Hepatocyte (in vitro differentiated cells): Measurements from ENCODE around the gene CALD1. TPM values are rescaled to one million over a fixed set of nuclear protein-coding genes. Genes with fewer than 3 reads are reported as not detected.

ENCODE experiments used
- DNase-seq: peaks from one replicate; pipeline ENCODE4 v3.0.0-alpha.2; 2016; ENCODE audit warnings: low spot score
- H2AFZ ChIP-seq: fragments of 200-600 bp; sonication (generic); 2 replicates; pipeline ENCODE4 v1.6.0; 2016; ENCODE audit warnings: antibody characterized with exemption, mild to moderate bottlenecking
- H3K27ac ChIP-seq: fragments of 200-600 bp; sonication (generic); 2 replicates; pipeline ENCODE4 v1.5.1; 2016; ENCODE audit warnings: mild to moderate bottlenecking
- H3K27me3 ChIP-seq: fragments of 200-600 bp; sonication (generic); 2 replicates; pipeline ENCODE4 v1.6.1; 2016
- H3K36me3 ChIP-seq: fragments of 200-600 bp; sonication (generic); replicated peaks from 2 replicates; pipeline ENCODE4 v1.5.1; 2016; ENCODE audit warnings: low read depth; ENCODE audit not compliant: insufficient read depth
- H3K4me1 ChIP-seq: fragments of 200-600 bp; sonication (generic); 2 replicates; pipeline ENCODE4 v1.5.1; 2016; ENCODE audit warnings: mild to moderate bottlenecking, moderate library complexity; ENCODE audit not compliant: insufficient read depth
- H3K4me2 ChIP-seq: fragments of 200-600 bp; sonication (generic); 2 replicates; pipeline ENCODE4 v1.6.0; 2016
- H3K4me3 ChIP-seq: fragments of 200-600 bp; sonication (generic); 2 replicates; pipeline ENCODE4 v1.5.1; 2016; ENCODE audit warnings: mild to moderate bottlenecking
- H3K79me2 ChIP-seq: fragments of 200-600 bp; sonication (generic); 2 replicates; pipeline ENCODE4 v1.6.0; 2017; ENCODE audit warnings: mild to moderate bottlenecking
- H3K9me2 ChIP-seq: fragments of 200-600 bp; sonication (generic); replicated peaks from 2 replicates; pipeline ENCODE4 v1.6.0; 2017; ENCODE audit warnings: mild to moderate bottlenecking; ENCODE audit not compliant: insufficient read depth
- H3K9me3 ChIP-seq: fragments of 200-600 bp; sonication (generic); 2 replicates; pipeline ENCODE4 v1.5.1; 2016; ENCODE audit warnings: low read depth, mild to moderate bottlenecking
- H4K20me1 ChIP-seq: fragments of 200-600 bp; sonication (generic); 2 replicates; pipeline ENCODE4 v1.6.0; 2016; ENCODE audit warnings: mild to moderate bottlenecking; ENCODE audit not compliant: insufficient read depth, poor library complexity, severe bottlenecking
- CTCF ChIP-seq: fragments of 200-600 bp; sonication (generic); IDR thresholded peaks from 2 replicates; pipeline ENCODE4 v1.5.1; 2016; ENCODE audit warnings: antibody characterized with exemption, mild to moderate bottlenecking; ENCODE audit not compliant: poor library complexity
- EZH2 ChIP-seq: fragments of 200-600 bp; sonication (generic); IDR thresholded peaks from 2 replicates; pipeline ENCODE4 v1.6.1; 2016; ENCODE audit warnings: antibody characterized with exemption, mild to moderate bottlenecking, borderline replicate concordance
- EZH2phosphoT487 ChIP-seq: fragments of 200-600 bp; sonication (generic); IDR thresholded peaks from one replicate; pipeline ENCODE4 v1.6.1; 2018; ENCODE audit warnings: antibody characterized with exemption, mild to moderate bottlenecking, low read depth, moderate library complexity; ENCODE audit not compliant: unreplicated experiment, severe bottlenecking
- WGBS: methylation state at CpG from one replicate; pipeline ENCODE4 v1.1.6; 2016; ENCODE audit warnings: low lambda C conversion rate; ENCODE audit errors: missing lambda C conversion rate; 5-methylcytosine and 5-hydroxymethylcytosine counted together
- polyA plus RNA-seq: library from polyadenylated mRNA; unstranded; fragments of >200 nt; fragmentation: Nextera tagmentation; extraction: Ambion mirVana; gene quantifications from 2 replicates; pipeline ENCODE4 v1.2.1, GENCODE V29; 2016
- total RNA-seq: library from RNA; depleted of rRNA; stranded (reverse); fragments of >200 nt; gene quantifications from 2 replicates; pipeline ENCODE4 v1.2.3, GENCODE V29; 2014

CALD1 gene
- total and polyA plus RNA-seq, 2 experiments from 2014 or later, result 207 to 333 TPM

- TF ChIP-seq EZH2phosphoT487 (no peak), CTCF (no peak), EZH2 (no peak)
- no peaks in the 10 kb centered on the region for H3K36me3 ChIP-seq
- 91% methylated on average over 2 of the region's 2 CpGs for WGBS
- no peak overlapping the region for H2AFZ ChIP-seq
- no peaks in the 10 kb centered on the region for H3K27me3 ChIP-seq
- H4K20me1 ChIP-seq, result no peaks in the 10 kb centered on the region
- H3K79me2 ChIP-seq, result no peaks in the 10 kb centered on the region
- H3K9me3 ChIP-seq, result no peaks in the 10 kb centered on the region
- H3K9me2 ChIP-seq, result no peaks in the 10 kb centered on the region
- peaks cover 17% of the 10 kb centered on the region for H3K4me1 ChIP-seq
- H3K27ac ChIP-seq, result peak overlapping the region; percentile 46
- no peak overlapping the region for H3K4me2 ChIP-seq
- no peak overlapping the region for H3K4me3 ChIP-seq
- no peak for DNase-seq
These were observed 166.8 kb downstream of the CALD1 start for GRCh38 chr7:134946260-134946659.

DNA sequence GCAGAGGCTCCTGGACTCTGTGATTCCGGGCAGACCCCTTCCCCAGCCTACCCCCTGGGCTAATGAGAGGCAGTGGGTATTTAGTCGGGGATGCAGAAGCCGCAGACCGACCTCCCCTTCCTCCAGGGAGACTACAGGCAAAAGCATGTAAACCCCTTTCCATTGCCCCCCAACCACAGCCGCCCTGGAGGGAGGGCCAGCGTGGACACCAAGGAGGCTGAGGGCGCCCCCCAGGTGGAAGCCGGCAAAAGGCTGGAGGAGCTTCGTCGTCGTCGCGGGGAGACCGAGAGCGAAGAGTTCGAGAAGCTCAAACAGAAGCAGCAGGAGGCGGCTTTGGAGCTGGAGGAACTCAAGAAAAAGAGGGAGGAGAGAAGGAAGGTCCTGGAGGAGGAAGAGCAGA is 167.9 kb downstream of the CALD1 start:
- no peaks in the 10 kb centered on the region for H3K9me2 ChIP-seq
- H4K20me1 ChIP-seq, result no peaks in the 10 kb centered on the region
- no peak overlapping the region for H3K4me3 ChIP-seq
- DNase-seq, result no peak
- no peak overlapping the region for H3K4me2 ChIP-seq
- no peak overlapping the region for H3K27ac ChIP-seq
- H3K9me3 ChIP-seq, result no peaks in the 10 kb centered on the region
- no peak for TF ChIP-seq EZH2phosphoT487
- no peak for TF ChIP-seq EZH2
- TF ChIP-seq CTCF, result no peak
- no peaks in the 10 kb centered on the region for H3K36me3 ChIP-seq
- no peaks in the 10 kb centered on the region for H3K27me3 ChIP-seq
- whole genome bisulfite sequencing, result 96% methylated on average over 17 of the region's 17 CpGs
- no peak overlapping the region for H2AFZ ChIP-seq
- peaks cover 8% of the 10 kb centered on the region for H3K4me1 ChIP-seq
- H3K79me2 ChIP-seq, result no peaks in the 10 kb centered on the region

DNA sequence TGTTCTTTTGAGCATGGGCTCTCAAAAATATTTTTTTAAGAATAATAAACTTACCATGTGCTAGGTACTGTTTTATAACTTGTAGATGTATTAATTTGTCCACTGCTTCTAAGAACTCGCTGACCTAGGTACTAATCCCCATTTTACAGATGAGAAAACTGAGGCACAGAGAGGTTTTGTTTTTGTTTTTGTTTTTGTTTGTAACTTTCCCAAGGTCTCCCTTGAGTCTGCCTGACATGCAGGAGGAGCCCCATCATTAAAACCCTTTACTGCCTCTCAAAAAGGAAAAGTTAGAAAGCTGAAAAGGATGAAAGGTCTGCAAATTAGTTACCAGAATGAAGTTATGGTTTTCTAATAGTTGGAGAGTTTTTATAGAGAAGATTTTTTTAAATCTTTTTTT is 168.4 kb downstream of the CALD1 start:
- no peak overlapping the region for H3K4me2 ChIP-seq
- H3K9me2 ChIP-seq, result no peaks in the 10 kb centered on the region
- no peak overlapping the region for H3K4me3 ChIP-seq
- H2AFZ ChIP-seq, result no peak overlapping the region
- no peaks in the 10 kb centered on the region for H3K9me3 ChIP-seq
- no peaks in the 10 kb centered on the region for H3K27me3 ChIP-seq
- 88% methylated on average over 1 of the region's 1 CpG for WGBS
- no peak overlapping the region for H3K27ac ChIP-seq
- no peaks in the 10 kb centered on the region for H3K79me2 ChIP-seq
- peaks cover 8% of the 10 kb centered on the region for H3K4me1 ChIP-seq
- H3K36me3 ChIP-seq, result no peaks in the 10 kb centered on the region
- no peak for DNase-seq
- no peak for TF ChIP-seq CTCF
- no peak for TF ChIP-seq EZH2
- no peak for TF ChIP-seq EZH2phosphoT487
- no peaks in the 10 kb centered on the region for H4K20me1 ChIP-seq

DNA sequence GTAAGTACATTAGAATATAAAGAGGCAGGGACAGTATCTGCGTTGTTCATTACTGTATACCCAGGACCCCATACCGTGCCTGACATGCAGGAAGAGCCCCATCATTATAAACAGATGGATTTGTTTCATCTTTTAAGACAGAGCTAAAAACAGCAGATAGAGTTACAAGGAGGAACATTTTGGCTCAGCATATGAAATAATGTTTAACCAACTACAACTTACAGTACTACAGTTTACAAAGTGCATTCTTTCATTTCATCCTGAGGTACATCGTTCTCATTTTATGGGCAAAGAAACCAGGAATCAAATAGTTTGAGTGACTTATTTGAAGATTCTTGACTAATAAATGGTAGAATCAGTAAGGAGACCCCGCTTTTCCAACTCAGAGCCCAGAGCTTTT is 168.8 kb downstream of the CALD1 start:
- Histone ChIP-seq H3K36me3 (no peaks in the 10 kb centered on the region), H4K20me1 (no peaks in the 10 kb centered on the region), H2AFZ (no peak overlapping the region), H3K4me2 (no peak overlapping the region), H3K9me3 (no peaks in the 10 kb centered on the region), H3K79me2 (no peaks in the 10 kb centered on the region), H3K27me3 (no peaks in the 10 kb centered on the region), H3K9me2 (no peaks in the 10 kb centered on the region), H3K4me1 (peaks cover 8% of the 10 kb centered on the region), H3K27ac (peak overlapping the region; percentile 54), H3K4me3 (no peak overlapping the region)
- 66% methylated on average over 4 of the region's 4 CpGs for WGBS
- TF ChIP-seq EZH2, result no peak
- no peak for DNase-seq
